ENCODE results near the gene KIAA1191.

Gene KIAA1191

DNA sequence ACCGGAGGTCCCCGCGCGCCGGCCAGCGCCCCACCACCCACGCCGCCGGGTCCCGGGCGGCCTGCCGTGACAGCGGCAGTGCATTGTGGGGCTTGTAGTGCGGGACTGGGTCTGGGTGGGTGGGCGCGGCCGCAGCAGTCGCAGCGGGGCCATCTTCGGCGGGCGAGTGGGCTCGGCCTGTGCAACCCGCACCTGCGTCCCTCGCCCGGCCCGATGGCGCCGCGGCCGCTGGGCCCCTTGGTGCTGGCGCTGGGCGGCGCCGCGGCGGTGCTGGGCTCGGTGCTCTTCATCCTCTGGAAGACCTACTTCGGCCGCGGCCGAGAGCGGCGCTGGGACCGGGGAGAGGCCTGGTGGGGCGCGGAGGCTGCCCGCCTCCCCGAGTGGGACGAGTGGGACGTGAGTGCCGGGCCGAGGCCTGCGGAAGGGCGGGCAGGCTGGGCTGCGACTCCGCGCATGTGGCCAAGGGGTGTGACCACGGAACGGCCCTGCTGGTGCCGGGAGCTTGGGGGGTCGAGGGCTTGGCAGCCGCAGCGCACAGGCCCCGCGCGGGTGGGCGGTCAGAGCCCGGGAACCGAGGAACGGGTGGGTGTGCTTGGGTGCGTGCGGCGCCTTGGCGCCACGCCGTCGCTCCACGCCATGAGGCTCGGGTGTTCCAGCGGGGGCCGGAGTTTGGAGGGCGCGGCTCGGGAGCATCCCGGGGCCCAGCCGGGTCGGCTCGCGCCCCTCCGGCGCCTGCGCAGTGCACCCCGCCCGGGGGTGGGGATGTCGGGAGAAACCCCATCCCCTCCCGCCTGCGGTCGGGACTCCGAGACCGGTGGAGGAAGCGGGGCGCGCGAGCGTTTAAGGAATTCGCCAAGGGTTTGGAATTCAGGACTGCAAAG, 4.0 kb upstream of the KIAA1191 start, which contains the start of gene ARL10:
Gene ARL10 (plus strand): TSS at position 137 of the 881 bp plus-strand sequence. CDS start 77 bp downstream, at position 214.
- no peak for DNase-seq

- DNase-seq: no peak
These were observed 3.3 kb upstream of the KIAA1191 start for GRCh38 chr5:176364765-176365350.

DNA sequence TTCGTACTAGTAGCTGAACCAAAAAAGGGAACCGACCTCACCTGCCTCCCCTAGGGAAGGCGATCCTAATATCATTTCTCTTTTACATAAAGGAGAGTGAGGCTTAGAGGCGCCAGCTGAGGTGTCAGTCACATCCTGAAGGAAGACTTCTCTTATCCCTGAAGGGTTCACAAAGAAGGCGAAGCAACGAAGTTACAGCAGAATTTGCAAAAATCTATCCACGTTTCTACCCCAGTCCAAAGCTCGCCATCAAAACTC, 598 bp upstream of the KIAA1191 start:
- DNase-seq: no peak

- no peak for DNase-seq
These were observed 599 bp downstream of the KIAA1191 start for GRCh38 chr5:176360894-176361436.

GRCh38 chr5:176359658-176360057, 1.9 kb downstream of the KIAA1191 start:
- DNase-seq: no peak

- DNase-seq: no peak
These were observed 5.4 kb downstream of the KIAA1191 start for GRCh38 chr5:176356179-176356566.

DNA sequence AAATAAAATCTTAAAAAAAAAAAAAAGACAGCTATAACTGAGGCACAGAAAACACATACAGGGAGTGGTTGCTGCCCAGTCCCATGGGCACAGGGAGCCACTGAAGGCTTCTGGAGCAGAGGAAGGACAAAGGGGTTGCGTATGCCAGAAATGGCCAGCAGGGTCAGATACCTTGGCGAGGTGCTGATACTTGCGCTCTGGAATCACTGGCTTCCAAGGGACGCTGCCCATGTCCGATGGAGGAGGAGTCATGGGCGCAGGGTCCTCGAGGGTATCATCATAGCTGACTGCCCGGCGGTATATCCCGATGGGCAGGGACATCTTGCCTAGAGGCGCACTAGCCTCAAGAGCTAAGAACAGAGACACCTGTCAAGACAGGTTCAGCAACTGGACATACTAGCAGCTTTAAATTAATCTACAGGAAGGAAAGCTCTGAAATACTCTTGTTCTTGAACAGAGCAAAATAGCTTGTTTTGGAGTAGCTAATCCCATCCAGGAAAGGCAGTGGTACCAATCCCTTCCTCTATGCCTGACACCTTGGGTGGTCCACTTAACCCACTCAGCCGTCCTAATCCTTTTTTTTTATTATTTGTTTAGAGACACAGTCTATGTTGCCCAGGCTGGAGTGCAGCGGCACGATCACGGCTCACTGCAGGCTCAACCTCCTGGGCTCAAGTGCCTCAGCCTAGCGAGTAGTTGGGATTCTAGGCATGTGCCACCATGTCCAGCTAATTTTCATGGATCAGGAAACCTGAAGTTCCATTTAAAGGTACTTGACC, 6.0 kb downstream of the KIAA1191 start:
- DNase-seq: no peak

GRCh38 chr5:176353533-176353932, 8.0 kb downstream of the KIAA1191 start:
- DNase-seq: no peak

DNA sequence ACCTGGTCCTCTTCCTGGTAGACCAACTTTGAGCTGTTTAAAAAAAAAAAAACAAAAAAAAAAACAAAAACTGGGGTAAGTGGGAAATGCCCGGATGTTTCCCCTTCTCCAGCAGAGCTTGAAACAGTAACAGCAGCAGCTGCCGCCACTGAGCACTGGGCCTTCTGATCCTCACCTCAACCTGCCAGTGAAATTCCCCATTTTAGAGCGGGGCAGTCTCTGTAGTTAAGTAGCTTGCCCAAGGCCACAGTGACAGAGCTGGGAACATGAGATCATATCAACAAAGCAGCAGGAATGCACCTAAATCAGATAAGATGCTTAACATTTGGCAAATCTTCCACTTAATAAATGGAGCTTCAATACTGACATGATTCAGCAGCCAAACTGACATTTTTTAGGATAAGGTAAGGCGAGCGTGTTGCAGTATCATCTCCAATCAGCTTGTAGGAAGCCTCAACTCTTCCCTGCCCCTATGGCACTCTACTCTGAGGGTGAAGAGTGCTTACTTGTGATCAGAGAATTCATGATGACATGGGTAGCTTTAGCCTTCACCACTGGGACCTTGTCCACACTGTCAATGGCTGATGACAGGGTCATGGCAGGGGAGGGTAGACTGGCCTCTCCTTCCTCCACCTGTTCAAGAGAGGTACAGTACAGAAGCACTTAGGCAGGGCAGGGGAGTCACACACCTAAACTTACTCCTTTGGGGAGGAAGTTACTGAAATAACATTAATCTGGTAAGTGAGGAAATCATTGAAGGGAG, 9.3 kb downstream of the KIAA1191 start:
- no peak for DNase-seq

DNA sequence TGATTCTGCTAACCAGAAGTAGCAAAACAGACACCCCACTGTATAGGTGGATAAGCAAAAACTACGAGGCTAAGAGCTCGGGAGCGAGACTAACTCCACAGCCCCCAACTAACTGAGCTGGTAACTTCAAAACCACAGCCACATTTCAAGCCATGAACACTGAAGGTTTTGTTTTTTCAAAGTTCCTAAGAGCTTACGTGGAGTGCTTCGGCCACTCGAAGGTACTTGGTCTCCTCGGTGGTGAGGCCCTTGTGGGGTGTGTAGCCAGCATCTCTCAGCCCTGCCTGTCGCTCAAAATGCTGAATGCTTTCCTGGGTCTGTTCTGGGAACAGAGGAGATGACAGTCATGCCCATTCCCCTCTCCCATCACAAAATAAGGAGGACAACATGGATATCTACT, 11.1 kb downstream of the KIAA1191 start:
- no peak for DNase-seq

DNA sequence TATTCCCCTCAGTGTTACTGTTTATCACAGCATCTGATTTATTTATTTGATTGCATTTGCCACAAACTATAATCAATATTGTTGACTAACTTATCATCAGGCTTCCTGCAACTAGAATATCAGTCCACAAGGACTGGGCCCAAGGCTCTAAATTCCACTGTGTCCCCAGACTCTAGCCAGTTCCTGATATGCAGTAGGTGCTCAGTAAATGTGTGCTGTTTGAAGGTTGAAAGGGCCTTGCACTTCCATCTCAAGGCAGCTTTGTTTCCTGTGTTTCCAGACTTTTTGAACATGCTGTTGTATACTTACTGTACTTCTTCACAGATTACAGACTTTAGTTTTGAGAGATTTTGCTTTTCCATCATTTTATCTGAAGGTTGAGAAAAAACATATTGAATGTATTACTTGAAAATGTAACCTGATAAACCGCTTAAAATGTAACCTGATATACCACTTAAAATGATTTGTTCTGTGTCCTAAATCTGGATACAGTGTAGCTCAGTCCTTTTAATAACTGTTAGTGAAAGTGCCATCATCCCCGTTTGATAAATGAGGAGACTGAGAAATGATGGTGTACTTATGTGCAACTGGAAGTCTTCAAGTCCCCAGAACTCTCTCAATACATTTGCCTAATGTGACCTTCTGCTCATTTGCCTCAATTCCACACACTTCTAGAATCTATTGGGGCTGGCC, 18.7 kb downstream of the KIAA1191 start:
- DNase-seq: no peak

- DNase-seq: no peak
These were observed 19.4 kb downstream of the KIAA1191 start for GRCh38 chr5:176342158-176342483.

DNA sequence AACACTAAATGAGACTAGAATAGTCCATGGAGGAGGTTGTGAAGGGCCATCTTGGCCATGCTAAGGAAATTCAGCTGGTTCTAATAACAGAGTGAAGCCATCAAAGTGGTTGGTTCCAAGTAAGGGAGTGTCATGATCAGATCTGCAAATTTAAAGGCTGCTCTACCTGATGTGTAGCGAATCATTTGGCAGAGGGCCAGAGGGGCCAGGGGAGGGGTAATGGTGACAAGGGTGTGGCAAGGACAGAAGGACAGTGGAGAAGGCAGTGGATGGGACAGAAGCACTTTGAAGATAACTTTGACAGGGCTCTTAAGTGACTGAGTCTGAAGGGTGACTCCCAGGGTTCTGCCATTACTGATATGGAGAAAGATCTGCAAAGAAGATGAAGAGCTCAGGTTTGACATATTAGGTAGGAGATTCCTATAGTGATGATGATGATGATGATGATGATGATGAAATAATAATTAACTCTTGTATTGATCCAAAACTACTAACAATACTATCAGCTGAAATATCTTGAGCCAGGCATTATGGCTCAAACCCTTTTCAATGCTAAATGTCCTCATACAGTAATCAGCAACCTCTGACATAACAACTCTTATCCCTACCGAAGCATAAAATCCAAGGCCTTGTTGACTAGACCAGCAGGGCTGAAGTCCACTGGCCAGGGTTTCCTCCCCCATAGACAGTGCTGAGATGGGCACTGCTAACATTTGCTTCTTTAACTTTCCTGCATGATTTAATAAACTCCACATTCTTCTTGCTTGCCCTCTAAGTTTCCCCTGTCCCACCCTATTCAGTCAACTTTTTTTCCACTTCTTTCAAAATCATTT, 20.0 kb downstream of the KIAA1191 start:
- DNase-seq: no peak

GRCh38 chr5:176339304-176339703, 22.3 kb downstream of the KIAA1191 start:
- DNase-seq: no peak

- no peak for DNase-seq
These were observed 23.7 kb downstream of the KIAA1191 start for GRCh38 chr5:176337913-176338312.

DNA sequence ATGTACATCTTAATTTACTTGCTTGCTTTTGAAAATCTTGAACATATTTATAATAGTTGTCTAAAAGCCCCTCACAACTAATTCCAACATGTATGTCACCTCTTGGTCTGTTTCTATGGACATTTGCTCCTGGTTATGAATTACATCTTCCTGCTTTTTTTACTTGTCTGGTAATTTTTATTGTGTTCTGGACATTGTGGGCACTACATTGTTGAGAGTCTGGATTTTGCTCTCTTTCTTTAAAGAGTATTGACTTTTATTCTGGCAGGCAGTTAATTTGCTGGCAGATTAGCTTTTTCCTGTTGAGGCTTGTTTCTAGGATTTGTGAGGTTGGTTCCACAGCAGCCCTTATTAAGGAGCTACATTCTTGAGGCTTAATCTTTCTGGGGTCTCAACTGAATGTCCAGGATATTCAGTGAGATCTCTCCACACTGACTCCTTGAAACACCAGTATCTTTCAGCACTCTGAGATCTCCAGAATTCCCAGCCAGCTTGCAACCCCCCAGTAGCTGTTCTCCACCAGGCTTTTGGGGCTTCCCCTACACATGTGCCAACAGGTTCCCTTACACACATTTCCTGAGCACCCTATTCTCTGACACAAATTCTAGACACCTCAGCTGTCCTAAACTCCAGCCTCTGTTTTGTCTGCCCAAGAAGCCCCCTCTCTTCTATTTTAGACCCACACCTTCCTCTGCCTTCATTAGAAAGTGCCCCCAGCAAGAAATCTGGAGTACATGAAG, 27.4 kb downstream of the KIAA1191 start:
- DNase-seq: no peak

- DNase-seq: no peak
These were observed 41.0 kb downstream of the KIAA1191 start for GRCh38 chr5:176320577-176320976.

DNA sequence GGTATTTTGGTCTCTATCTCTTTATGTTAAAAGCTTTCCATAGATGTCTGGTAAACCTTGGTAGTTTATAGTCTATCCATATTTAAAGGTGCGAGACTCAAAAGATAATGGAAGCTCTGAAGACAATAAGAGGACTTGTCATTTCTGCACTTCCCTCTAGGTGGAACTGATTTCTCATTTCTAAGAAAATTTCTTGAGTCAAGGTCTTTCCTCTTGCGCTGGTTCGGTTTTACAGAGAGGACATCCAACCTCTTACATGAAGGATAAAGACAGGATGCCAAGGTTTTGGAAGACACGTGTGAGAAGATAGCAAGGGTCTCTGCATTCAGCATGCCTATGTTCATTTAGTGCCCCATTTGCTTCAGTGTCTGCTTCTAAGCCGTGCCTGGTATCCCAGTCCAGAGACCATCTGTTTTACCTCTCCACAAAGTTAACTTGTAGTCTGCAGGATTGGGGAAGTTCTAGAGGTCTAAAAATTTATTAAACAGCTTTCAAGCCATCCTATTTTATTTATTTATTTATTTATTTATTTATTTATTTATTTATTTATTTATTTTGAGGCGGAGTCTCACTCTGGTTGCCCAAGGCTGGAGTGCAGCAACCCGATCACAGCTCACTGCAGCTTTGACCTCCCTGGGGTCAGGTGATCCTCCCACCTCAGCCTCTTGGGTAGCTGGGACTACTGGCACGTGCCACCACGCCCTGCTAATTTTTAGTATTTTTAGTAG, 41.6 kb downstream of the KIAA1191 start:
- no peak for DNase-seq

- DNase-seq: no peak
These were observed 43.8 kb downstream of the KIAA1191 start for GRCh38 chr5:176317534-176318374.
